DND-41 (cell line): Measurements from ENCODE around the gene C1QC.

Source experiments
- CTCF ChIP-seq: IDR thresholded peaks from 2 replicates; pipeline ENCODE4 v1.5.1; 2012; ENCODE audit warnings: borderline replicate concordance, low read length, moderate library complexity, mild to moderate bottlenecking; ENCODE audit not compliant: poor library complexity, severe bottlenecking; ENCODE audit errors: extremely low read depth
- EZH2 ChIP-seq: IDR thresholded peaks from 3 replicates; pipeline ENCODE4 v1.6.1; 2012; ENCODE audit warnings: borderline replicate concordance, low read depth, mild to moderate bottlenecking, moderate library complexity, low read length, inconsistent platforms; ENCODE audit not compliant: severe bottlenecking

- TF ChIP-seq CTCF (no peak), EZH2 (no peak)
These were observed 5.5 kb upstream of the C1QC start for GRCh38 chr1:22637907-22638445.
